HG03095 (cell line): ENCODE data around the gene GHRL.

Experiments
- ATAC-seq: cut with Tn5 transposase; IDR thresholded peaks from one replicate; pipeline ENCODE4 v1.9.1; 2021; ENCODE audit warnings: moderate library complexity; ENCODE audit not compliant: unreplicated experiment

GHRL gene

GRCh38 chr3:10292505-10293419, at the start of gene GHRL:
TSS of gene GHRL (minus strand) at chr3:10292947. CDS start at chr3:10290180, 2,767 bp downstream.
- peak; percentile 68 for ATAC-seq

GRCh38 chr3:10341901-10342398, 49.2 kb upstream of the GHRL start:
- no peak for ATAC-seq

- no peak for ATAC-seq
These were observed 47.7 kb upstream of the GHRL start for GRCh38 chr3:10340476-10340875.

GRCh38 chr3:10340046-10340445, 47.3 kb upstream of the GHRL start:
- no peak for ATAC-seq

GRCh38 chr3:10339376-10339955, 46.7 kb upstream of the GHRL start:
- ATAC-seq = no peak

GRCh38 chr3:10338591-10339353, 46.0 kb upstream of the GHRL start:
- no peak for ATAC-seq

- no peak for ATAC-seq
These were observed 45.4 kb upstream of the GHRL start for GRCh38 chr3:10338164-10338470.

GRCh38 chr3:10337323-10338163, 44.8 kb upstream of the GHRL start:
- ATAC-seq = no peak

GRCh38 chr3:10336761-10337160, 44.0 kb upstream of the GHRL start:
- ATAC-seq = no peak

- ATAC-seq = no peak
These were observed 43.3 kb upstream of the GHRL start for GRCh38 chr3:10335871-10336622.

- ATAC-seq = no peak
These were observed 42.5 kb upstream of the GHRL start for GRCh38 chr3:10335190-10335738.

GRCh38 chr3:10334459-10334858, 41.7 kb upstream of the GHRL start:
- no peak for ATAC-seq

- no peak for ATAC-seq
These were observed 41.3 kb upstream of the GHRL start for GRCh38 chr3:10334042-10334441.

GRCh38 chr3:10333349-10333650, 40.6 kb upstream of the GHRL start:
- ATAC-seq = no peak

- no peak for ATAC-seq
These were observed 40.0 kb upstream of the GHRL start for GRCh38 chr3:10332481-10333348.

- ATAC-seq = no peak
These were observed 38.6 kb upstream of the GHRL start for GRCh38 chr3:10331320-10331719.

- no peak for ATAC-seq
These were observed 37.6 kb upstream of the GHRL start for GRCh38 chr3:10330319-10330718.

GRCh38 chr3:10329495-10330015, 36.8 kb upstream of the GHRL start:
- no peak for ATAC-seq
